Peyer's patch (tissue), 4 donors: ENCODE measurements around the gene CCDC186.

Experiments
- CTCF ChIP-seq, 6 experiments: fragments of 450-650 bp in 4 of 6; fragments of 200-600 bp in 2 of 6; sonication (generic) in 1 of 6; IDR thresholded peaks; one replicate each; pipeline ENCODE4 v1.5.1; 2017 to 2019; ENCODE audit warnings: antibody characterized with exemption in 6 of 6, mild to moderate bottlenecking in 3 of 6, moderate library complexity in 1 of 6
- POLR2A ChIP-seq, 2 donors: fragments of 450-650 bp; IDR thresholded peaks; one replicate each; pipeline ENCODE4 v1.5.1; 2017; ENCODE audit warnings: antibody characterized with exemption in 2 of 2, mild to moderate bottlenecking in 2 of 2, moderate library complexity in 2 of 2

- TF ChIP-seq CTCF (IDR thresholded peaks at IDR 0.05) (no peak), POLR2A (IDR thresholded peaks at IDR 0.05) (no peak)
Observed at GRCh38 chr10:114151892-114152291, 22.1 kb downstream of the CCDC186 start.
